Fibroblast of the conjunctiva (primary cell): ENCODE data around the gene OSBPL3.

Source experiments
- DNase-seq: peaks from one replicate; pipeline ENCODE4 v3.0.0-alpha.2; 2010; ENCODE audit warnings: low read depth

Gene OSBPL3

DNA sequence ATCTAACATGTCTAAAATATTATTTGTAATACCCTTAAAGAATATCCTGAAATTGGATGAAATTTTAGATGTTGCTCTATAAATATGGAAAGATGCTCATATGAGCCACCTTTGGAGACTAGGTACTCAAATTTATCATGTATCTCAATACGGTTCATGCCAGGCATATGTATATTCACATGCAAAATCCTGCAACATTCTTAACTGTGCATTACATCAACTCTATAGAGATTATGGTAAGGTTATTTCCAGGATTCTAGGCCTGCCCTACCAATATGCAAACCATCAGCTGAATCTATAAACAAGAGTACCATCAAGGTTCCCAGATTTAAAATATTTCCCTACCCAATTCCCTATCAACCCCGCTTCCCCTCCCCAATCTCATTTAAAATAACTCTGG, 27.5 kb downstream of the OSBPL3 start:
- DNase-seq: no peak

DNA sequence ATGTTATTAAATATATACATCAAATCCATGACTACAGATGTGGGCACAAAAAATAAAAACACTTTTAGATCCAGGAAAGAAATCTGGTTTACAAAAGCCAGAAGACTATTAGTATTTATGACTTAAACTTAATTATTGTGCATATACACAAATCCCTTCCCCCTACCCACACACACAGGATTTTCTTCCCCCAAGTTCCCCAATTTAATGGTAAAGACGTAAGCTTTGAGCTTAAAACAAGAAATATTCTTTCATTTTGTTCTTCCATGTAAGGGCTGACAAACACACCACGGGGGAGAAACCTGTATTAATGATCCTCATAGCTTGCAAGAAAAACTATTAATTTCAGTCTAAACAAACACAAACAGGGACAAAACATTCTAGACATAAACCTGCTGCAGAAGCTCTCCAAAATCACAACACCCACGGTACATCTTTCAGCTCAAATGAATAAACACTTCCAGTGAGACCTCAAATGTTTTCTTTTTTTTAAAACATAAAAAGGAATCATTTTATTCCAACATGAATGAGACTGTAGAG, 28.5 kb downstream of the OSBPL3 start:
- no peak for DNase-seq

DNA sequence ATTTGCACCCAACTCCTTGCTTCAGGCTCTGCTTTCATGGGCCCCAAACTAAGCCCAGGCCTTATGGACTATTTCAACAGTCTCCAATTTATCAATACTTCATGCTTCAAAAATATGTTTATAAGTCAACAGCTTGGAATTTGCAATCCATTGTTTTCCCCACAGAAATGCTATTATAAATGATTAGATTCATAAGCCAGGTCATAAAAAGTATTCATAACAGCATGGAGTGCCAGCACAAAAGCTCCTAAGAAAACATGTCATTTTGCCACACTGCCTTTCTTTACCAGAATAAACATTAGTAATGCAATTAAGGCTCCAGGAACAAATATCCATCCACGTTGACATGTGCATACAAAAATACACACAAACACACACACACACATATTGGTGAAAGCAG, 30.1 kb downstream of the OSBPL3 start:
- no peak for DNase-seq

DNA sequence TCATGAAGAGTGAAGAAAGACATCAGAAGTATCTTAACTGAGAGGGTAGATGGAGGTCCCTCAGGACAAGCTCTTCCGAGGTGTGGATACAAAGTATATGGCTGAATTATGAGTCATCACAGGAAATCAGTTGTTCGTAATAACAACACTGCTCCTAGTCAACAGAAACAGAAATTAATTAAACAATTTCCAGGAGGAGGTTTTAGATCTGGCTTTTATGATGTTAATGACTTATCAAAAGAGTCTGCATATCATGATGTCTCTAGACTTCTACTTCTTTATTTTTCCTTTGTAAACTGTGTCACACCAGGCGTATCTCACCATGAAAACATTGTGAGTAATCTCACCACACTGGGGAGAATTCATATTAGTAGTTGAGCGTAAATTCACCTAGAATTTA, 31.2 kb downstream of the OSBPL3 start:
- no peak for DNase-seq

DNA sequence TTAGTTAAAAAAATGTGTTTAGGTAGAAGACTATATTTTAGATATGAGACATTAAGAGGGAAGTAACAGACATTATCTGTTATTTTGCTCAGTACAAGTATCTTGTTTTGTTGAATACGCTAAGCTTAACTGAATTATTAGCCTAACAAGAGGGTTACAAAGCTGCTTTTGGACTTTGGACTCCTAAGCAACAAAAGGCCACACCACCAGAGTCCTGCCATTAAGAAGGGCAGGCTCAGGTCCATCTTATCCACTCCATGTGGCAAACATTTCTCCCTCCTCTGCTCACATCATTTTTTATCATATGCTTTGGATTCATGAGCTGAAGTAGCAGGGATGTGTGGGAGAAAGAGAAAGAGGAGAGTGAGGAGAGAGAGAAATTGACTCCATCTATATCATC, 33.5 kb downstream of the OSBPL3 start:
- no peak for DNase-seq

DNA sequence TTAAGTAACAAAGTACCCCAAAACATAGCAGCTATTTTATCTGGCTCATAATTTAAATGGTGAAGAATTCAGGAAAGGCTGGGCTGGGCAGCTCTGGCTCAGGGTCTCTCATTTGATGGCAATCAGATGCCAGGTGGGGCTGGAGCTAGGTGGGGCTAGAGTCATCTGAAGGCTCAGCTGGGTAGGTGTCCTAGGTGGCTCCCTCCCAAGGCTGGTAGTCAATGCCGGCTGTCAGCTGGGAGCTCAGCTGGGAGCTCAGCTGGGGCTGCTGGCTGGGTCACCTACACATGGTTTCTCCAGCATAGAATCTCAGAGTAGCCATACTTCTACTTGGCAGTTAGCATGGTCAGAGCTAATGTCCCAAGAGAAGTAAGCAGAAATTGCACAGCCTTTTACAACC, 34.1 kb downstream of the OSBPL3 start:
- DNase-seq: no peak

DNA sequence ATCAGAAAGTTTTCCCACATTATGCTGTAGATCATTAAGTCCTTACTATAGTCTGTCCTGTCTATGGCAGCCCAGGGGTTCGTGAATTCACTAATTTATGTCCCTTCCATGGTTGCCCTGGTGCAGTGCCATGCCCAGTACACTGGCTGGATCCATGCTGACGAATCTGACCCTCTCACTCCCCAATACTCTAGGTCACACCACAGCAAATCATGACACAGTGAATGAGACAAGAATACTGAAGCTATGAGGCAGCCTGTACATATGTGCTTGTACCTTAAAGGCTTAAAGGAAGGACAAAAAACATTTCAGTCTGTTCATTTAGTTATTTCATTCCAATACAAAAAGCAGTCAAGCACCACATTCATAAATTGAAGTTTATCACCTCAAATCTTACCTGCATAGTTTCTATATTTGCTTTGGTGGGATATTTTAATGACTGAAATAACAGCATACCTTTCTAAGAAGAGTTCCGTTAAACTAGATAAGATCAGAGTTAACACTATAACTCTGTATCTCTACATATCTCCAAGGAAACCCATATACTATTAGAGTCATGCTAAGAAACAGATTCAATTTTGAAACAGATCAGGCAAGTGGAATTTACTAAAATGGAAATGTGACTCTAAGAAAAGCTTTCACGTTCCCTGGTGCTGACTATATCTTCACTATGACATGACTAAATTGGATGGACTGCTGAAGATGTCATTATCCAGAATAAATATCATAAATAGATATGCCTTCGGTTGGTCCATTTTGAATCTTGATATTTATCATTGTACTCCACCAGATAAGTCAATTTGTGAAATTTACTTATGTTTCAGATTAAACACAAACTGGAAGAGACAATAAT, 36.7 kb downstream of the OSBPL3 start:
- no peak for DNase-seq

DNA sequence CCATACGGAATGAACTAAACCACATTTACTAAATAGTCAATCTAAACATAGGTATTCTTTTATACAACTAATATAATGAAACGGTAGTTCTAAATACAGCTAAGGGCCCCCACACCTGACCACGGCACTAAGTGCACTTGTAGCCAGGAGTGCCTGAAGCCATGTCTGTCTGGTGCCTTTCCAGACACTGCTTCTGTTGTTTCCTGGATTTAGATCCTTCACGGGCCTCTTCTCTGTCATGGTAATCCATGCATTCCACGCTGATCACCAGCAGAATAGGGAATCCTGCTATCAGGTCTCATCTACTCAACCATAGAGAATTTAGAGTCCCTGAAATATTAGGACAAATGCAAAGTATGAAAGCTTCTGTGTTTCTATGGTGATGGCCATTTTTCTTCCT, 37.8 kb downstream of the OSBPL3 start:
- DNase-seq: no peak

DNA sequence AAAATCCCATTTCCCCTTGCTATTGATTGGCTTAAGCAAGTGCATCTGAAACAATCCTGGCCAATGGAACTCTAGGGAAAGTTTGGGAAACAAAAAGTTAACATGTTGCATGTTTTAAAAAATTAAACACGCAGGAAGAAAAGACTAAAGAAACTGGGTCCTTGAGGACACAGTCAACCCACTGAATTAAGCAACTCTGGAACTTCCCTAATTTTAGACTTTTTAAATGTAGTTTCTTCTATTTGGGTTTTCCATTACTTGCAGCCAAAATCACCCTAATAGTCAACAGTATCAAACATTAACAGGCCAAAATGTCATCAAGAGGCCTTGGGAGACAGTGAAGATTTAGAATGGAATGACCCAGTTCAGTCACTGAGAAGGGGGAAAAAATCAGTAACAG, 40.6 kb downstream of the OSBPL3 start:
- DNase-seq: no peak

DNA sequence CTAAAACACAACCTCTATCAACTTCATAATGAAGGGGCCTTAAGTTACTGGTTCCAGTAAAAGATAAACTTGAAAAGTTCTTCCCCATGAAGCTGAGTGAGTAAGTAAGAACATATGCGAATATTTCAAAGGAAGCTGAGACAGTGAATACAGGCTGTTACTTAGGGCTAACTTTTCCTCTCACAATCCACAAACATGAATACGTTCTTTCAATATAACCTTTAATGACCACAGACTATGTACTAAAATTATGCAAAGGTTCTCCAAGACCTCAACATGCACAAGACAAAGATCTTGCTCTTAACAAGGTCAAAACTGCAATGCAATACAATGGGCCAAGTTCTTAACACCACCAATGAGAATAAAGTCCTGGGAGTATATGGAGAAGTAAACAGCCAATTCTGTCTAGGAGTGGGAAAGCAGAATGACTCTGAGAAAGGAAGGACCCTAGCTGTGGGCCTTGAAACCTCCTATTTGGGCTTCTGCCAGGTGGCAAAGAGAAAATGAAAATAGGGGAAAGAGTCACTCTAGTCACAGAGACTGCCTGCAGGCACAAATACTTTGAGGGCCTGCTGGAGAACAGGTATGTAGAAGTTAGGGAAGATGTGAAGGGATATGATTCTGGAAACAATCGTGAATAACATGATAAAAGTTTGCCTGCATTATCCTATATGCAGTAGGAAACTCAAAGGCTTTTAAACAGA, 43.7 kb downstream of the OSBPL3 start:
- DNase-seq: no peak

DNA sequence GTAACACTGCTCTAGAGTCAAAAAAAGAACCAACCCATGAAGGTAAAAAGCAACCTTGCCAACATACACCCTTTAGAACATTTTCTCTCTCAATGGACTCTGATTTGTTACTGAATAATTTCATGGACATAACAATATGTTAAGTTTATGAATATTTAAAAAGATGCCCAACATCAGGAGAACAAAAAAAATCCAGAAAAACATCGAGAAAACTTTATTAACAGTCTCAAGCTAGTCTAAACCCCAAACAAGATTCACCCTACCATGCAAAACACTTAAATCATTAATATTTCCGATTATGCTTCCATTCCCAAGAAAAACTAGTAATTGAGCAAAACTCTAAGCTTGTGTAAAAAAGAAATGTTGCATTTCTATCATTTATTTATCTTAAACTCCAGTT, 46.7 kb downstream of the OSBPL3 start:
- DNase-seq: no peak

DNA sequence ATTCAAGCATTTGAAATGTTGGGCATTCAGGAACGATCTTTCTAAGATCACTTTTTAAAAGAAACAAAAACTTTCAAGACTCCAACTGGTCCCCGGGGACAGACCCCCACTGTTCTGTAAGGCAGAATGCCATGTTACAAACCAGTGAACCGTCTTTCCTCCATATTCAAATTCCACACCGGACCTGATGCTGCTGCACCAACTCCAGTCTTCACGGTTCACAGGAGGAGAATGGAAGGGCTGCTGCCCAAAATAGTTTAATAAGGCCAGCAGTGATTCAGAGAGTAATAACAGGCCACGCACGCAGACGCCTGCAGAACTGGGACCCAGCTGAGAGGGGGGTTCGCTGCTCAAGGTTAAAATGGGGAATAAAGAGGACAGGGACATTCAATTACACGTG, 47.2 kb downstream of the OSBPL3 start:
- DNase-seq: no peak

DNA sequence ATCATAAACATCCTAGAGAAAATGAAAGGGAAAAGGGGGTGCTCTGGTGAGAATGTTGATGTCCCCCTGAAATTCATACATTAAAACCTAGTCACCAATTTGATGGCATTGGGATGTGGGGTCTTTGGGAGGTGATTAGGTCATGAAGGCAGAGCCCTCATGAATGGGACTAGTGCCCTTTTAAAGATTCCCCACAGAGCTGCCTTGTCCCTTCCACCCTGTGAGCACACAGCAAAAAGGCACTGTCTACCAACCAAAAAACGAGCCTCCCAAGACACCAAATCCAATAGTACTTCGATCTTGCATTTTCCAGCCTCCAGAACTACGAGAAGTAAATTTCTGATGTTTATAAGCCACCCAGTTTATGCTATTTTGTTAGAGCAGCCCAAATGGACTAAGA, 47.6 kb downstream of the OSBPL3 start:
- DNase-seq: no peak

DNA sequence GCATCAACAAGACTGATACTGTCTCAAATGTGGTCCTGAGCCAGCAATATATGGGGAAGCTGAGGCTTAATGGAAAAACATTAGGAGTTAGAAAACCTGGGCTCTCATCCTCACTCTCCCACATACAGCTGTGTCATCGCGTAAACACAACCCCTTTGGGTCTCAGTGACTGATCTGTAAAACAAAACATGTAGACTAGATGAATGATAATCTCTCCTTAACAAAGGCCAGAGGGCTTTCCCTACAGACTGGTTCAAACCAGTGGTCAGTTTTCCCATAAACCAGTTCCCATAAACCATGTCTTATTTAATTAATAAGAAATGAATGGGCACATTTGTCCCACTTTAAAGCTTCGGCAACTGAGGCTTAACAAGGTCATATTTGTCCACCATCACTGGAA, 48.1 kb downstream of the OSBPL3 start:
- DNase-seq: no peak

DNA sequence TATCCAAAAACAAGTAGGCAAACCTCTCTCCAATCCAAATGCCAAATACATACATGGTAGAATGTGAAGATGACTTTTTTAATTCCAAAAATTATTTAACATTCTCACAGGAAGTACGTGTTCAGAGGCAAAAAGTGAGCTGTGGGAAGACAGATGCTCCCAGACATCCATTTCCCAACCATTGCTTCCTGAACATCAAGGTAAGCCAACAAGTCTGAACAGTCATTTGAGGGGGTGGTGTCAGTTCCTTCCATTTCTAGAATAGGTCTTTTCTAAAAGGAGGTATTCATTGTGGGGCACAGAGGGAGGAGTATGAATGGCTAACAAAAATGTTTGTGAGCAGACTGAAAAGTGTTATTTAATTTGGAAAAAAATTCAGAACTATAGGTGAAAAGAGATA, 49.1 kb downstream of the OSBPL3 start:
- no peak for DNase-seq

DNA sequence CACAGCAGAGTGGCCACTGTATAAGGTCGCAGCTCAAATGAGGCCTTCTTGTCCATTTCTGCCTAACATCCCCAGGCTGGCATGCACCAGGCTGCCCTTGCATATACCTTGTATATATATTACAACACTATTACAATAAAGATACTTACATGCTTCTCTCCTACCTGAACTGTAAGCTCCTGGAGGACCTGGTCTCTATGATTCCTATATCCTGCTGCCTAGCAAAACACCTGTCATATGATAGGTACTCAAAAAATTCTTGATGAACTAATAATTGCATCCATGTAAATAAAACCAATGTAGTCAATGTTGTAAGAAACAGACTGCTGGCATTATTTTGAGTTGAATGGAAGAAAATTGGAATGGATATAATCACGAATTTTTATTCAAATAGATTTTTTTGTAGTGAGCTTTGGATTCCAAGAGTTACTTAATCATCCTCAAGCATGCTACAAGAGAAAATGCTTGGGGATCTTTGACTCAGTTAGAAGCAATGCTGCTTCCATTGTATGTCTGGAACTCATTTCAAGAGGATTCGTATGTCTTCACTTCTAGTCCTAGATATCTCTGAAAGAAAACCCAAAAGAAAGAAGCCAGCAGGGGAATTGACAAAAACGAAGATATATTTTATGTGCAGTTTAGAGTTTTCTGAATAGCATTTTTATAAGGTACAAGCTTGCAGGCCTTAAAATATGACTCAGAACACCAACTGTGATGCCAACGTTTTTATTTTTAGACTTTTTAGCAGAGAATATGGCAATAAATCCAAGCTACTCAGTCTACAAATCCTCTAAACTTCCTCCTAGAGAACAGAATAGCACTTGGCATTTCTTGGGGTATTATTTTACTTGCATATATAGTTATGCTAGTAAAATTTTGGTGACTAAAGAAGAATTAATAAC, 53.1 kb downstream of the OSBPL3 start:
- peak; percentile 61 for DNase-seq

DNA sequence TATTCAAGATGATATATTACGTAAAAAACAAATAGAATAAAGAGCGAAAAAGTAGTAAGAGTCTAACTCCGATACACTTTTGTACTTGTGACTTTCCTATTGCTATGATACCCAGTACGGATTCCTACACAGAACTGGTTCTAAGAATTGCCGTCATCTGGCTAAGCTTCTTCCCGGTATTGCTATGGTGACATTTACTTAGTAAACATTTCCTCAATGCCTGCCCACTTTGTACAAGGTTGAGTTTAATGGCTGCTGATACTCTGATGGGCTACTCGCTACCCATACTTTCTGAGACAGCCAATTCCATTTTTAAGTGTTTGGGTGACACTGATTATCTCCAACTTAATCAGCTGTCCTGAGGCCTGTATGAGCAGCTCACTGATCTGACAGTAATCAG, 55.6 kb downstream of the OSBPL3 start:
- no peak for DNase-seq

DNA sequence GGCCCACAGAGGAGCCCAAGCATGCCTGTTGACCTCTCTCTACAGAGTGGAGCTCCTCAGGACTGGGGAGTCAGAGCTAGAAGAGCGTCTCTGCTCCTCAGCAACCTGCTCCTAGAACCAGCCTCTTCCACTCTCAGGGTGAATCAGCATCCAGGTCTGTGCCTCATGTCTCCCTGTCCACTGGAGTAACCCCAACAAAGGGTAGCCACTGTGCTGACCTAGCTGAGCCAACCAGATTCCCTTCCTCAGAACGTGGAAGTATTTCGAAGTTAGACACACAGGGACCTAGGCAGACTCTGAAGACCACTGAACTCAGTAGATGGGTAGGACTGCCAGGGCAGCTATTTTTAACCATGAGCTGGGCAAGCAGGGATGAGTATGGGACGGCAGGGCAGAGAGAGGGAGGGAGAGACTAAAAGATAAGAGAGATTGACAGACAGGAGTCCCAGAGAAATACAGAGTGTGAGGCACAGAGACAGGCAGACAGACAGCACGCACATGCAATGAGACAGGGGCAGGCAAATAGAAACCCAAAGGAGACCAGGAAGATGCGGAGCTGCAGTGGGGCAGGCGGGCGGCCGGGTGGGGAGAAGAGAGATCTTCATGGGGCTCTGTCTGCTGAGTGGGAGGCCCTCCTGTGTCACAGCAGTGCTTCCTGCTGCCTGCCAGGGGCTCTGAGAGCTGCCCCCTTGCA, 56.7 kb downstream of the OSBPL3 start:
- DNase-seq: no peak

DNA sequence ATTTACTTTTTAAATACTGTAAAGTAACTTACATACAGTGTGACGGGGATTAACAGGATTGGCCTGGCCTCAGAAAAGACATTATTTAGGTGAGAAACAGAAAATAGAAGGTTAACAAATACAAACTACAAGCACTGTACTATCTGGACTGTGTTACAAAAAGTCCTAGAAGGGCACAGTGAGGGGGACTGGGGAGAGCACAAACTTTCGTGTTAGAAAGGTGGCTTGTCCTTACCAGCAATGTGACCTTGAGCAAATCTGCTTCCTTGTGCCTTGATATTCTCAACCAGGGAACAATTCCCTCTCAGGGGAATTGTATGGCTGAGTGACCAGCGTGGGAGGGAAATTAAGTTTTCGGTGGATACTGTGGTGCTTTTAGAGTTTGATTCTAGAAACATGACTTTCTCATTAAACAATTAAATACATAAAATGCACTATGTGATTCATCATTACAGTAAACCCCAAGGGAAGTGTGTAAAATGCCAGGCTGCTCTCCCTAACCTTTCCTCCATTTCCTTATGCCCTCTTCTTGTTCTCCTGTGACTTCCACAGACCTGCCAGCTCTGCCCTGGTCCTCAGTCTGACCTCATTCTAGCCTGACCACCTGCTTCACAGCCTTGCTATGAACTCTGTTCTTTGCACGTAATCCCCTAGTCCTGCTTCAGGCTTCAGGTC, 57.7 kb downstream of the OSBPL3 start:
- peak; percentile 37 for DNase-seq

DNA sequence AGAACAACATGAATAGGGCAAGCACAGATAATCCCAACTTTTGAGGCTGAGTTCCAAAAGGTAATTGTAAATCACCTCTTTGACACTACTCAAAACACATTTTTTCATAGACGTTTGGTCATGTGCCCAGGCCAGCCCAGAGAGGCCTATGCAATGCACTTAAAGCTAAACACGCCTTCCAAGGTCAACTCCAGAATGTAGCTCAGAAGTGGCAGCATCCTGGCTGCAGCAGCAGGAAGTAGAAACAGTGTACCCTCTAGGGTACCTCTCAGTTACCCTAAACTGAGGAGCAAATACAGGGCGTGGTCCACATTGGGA, 58.7 kb downstream of the OSBPL3 start:
- no peak for DNase-seq
